ENCODE results near the gene BCAP31.
A peak's percentile ranks its signal among the peaks of the same experiment; 100 is the strongest.

BCAP31 gene

GRCh38 chrX:153765138-153766079 lies 41.2 kb upstream of the BCAP31 start:
- no peak for TF ChIP-seq CTCF (IDR thresholded peaks at IDR 0.05; ENCODE audit: low read depth, low read length, missing control alignments)
- no peak overlapping the region for H3K4me3 ChIP-seq (ENCODE audit: low read depth, low read length)
- DNase-seq (ENCODE audit: low read depth) = no peak

- no peak for TF ChIP-seq CTCF (IDR thresholded peaks at IDR 0.05; ENCODE audit: low read depth, low read length, missing control alignments)
- no peak for DNase-seq (ENCODE audit: low read depth)
- H3K4me3 ChIP-seq (ENCODE audit: low read depth, low read length) = no peak overlapping the region
Observed at GRCh38 chrX:153764786-153765137, 40.6 kb upstream of the BCAP31 start.

GRCh38 chrX:153763989-153764755 lies 40.0 kb upstream of the BCAP31 start, which contains the start of gene PLXNB3:
TSS of gene PLXNB3 (plus strand) at chrX:153764249. CDS start at chrX:153765536, 1,287 bp downstream.
- TF ChIP-seq CTCF (IDR thresholded peaks at IDR 0.05; ENCODE audit: low read depth, low read length, missing control alignments) = peak; percentile 71
- no peak within 1 kb of the TSS for H3K4me3 ChIP-seq (ENCODE audit: low read depth, low read length)
- peak; percentile 3 for DNase-seq (ENCODE audit: low read depth)

- no peak overlapping the region for H3K4me3 ChIP-seq (ENCODE audit: low read depth, low read length)
- no peak for DNase-seq (ENCODE audit: low read depth)
- TF ChIP-seq CTCF (IDR thresholded peaks at IDR 0.05; ENCODE audit: low read depth, low read length, missing control alignments) = no peak
Observed at GRCh38 chrX:153763298-153763932, 39.2 kb upstream of the BCAP31 start.

DNA sequence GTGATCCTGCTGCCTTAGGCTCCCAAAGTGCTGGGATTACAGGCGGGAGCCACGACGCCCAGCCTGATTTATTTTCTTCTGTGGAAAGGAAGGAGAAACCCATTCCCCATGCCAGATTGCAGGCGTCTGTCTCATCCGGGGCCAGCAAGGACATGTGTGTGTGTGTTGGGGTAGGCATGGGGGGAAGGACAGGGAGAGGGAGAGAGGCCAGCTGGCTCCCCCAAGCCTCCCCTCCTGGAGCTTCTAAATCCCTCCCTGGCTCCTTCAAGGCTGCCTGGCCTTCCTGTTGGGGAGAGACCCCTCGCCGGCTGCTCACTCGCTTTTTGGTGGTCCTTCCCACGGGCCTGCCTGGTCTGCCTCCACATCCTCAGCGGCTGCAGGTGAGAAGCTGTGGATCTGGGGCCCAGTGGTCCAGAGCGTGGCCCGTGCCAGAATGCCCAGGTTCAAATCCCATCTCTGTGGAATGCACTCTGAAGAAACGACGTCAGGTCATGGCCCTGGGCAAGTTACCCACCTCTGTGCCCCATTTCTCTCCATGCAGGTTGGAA lies 38.5 kb upstream of the BCAP31 start:
- no peak for TF ChIP-seq CTCF (IDR thresholded peaks at IDR 0.05; ENCODE audit: low read depth, low read length, missing control alignments)
- no peak overlapping the region for H3K4me3 ChIP-seq (ENCODE audit: low read depth, low read length)
- DNase-seq (ENCODE audit: low read depth) = no peak

GRCh38 chrX:153761863-153762262 lies 37.7 kb upstream of the BCAP31 start:
- no peak overlapping the region for H3K4me3 ChIP-seq (ENCODE audit: low read depth, low read length)
- no peak for TF ChIP-seq CTCF (IDR thresholded peaks at IDR 0.05; ENCODE audit: low read depth, low read length, missing control alignments)
- DNase-seq (ENCODE audit: low read depth) = no peak

All from GM12864 (cell line).